ENCODE results near the gene RAB17. TPM values are rescaled to one million over a fixed set of nuclear protein-coding genes. Genes with fewer than 3 reads are reported as not detected.

RAB17 gene
- total RNA-seq, 1 experiment from 2014 or later: 17.2 TPM

- CTCF ChIA-PET: interaction anchor here (0.5 kb wide), 1 partner anchor 13 kb away, joined by 3 read pairs; no protein-coding TSS in a partner anchor
- intact Hi-C loops (cut with micrococcal nuclease): no loop called here
- no peak overlapping the region for H3K27ac Mint-ChIP-seq (ENCODE audit: low read depth, unreplicated experiment)
Observed at GRCh38 chr2:237600205-237600846, 9.8 kb upstream of the RAB17 start.

GRCh38 chr2:237599465-237600110 is 9.1 kb upstream of the RAB17 start:
- ChIA-PET CTCF (no interaction called here), POLR2A (interaction anchor here (0.6 kb wide), 1 partner anchor 9 kb away, joined by 3 read pairs; no protein-coding TSS in a partner anchor)
- Mint-ChIP-seq H3K27ac (ENCODE audit: low read depth, unreplicated experiment) (no peak overlapping the region), H3K4me3 (ENCODE audit: unreplicated experiment) (no peak overlapping the region), H3K4me1 (ENCODE audit: insufficient read depth, unreplicated experiment) (no peaks in the 10 kb centered on the region), H3K9me3 (ENCODE audit: unreplicated experiment) (no peaks in the 10 kb centered on the region), H3K36me3 (ENCODE audit: insufficient read depth, unreplicated experiment) (no peaks in the 10 kb centered on the region), H3K27me3 (ENCODE audit: insufficient read depth, unreplicated experiment) (no peaks in the 10 kb centered on the region)
- no peak for TF ChIP-seq CTCF (IDR thresholded peaks at IDR 0.05; ENCODE audit: unreplicated experiment)
- intact Hi-C loops (cut with micrococcal nuclease): no loop called here
- no TSS peak for BruUV-seq (replicated peaks)
- DNase-seq (ENCODE audit: unreplicated experiment): no peak

More at GRCh38 chr2:237600205-237600846, 9.8 kb upstream of the RAB17 start:
- no peak for TF ChIP-seq CTCF (IDR thresholded peaks at IDR 0.05; ENCODE audit: unreplicated experiment)
- H3K9me3 Mint-ChIP-seq (ENCODE audit: unreplicated experiment): no peaks in the 10 kb centered on the region
- BruUV-seq (replicated peaks): no TSS peak
- no peaks in the 10 kb centered on the region for H3K4me1 Mint-ChIP-seq (ENCODE audit: insufficient read depth, unreplicated experiment)
- POLR2A ChIA-PET: no interaction called here
- no peaks in the 10 kb centered on the region for H3K27me3 Mint-ChIP-seq (ENCODE audit: insufficient read depth, unreplicated experiment)
- DNase-seq (ENCODE audit: unreplicated experiment): no peak
- no peak overlapping the region for H3K4me3 Mint-ChIP-seq (ENCODE audit: unreplicated experiment)
- no peaks in the 10 kb centered on the region for H3K36me3 Mint-ChIP-seq (ENCODE audit: insufficient read depth, unreplicated experiment)

- H3K27me3 Mint-ChIP-seq (ENCODE audit: insufficient read depth, unreplicated experiment): no peaks in the 10 kb centered on the region
- no peaks in the 10 kb centered on the region for H3K4me1 Mint-ChIP-seq (ENCODE audit: insufficient read depth, unreplicated experiment)
- no TSS peak for BruUV-seq (replicated peaks)
Observed at GRCh38 chr2:237598468-237599208, 8.1 kb upstream of the RAB17 start.

More at GRCh38 chr2:237598468-237599208, 8.1 kb upstream of the RAB17 start:
- intact Hi-C loops (cut with micrococcal nuclease): no loop called here
- Mint-ChIP-seq H3K4me3 (ENCODE audit: unreplicated experiment) (no peak overlapping the region), H3K27ac (ENCODE audit: low read depth, unreplicated experiment) (no peak overlapping the region), H3K36me3 (ENCODE audit: insufficient read depth, unreplicated experiment) (no peaks in the 10 kb centered on the region), H3K9me3 (ENCODE audit: unreplicated experiment) (no peaks in the 10 kb centered on the region)
- no peak for DNase-seq (ENCODE audit: unreplicated experiment)
- no peak for TF ChIP-seq CTCF (IDR thresholded peaks at IDR 0.05; ENCODE audit: unreplicated experiment)
- CTCF ChIA-PET: no interaction called here
- POLR2A ChIA-PET: no interaction called here
